ENCODE measurements around the gene CPEB2.

- TF ChIP-seq, protein P1, sequence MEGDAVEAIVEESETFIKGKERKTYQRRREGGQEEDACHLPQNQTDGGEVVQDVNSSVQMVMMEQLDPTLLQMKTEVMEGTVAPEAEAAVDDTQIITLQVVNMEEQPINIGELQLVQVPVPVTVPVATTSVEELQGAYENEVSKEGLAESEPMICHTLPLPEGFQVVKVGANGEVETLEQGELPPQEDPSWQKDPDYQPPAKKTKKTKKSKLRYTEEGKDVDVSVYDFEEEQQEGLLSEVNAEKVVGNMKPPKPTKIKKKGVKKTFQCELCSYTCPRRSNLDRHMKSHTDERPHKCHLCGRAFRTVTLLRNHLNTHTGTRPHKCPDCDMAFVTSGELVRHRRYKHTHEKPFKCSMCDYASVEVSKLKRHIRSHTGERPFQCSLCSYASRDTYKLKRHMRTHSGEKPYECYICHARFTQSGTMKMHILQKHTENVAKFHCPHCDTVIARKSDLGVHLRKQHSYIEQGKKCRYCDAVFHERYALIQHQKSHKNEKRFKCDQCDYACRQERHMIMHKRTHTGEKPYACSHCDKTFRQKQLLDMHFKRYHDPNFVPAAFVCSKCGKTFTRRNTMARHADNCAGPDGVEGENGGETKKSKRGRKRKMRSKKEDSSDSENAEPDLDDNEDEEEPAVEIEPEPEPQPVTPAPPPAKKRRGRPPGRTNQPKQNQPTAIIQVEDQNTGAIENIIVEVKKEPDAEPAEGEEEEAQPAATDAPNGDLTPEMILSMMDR (IDR thresholded peaks at IDR 0.05) = no peak
- no peak for TF ChIP-seq POLR2A (IDR thresholded peaks at IDR 0.05)
Observed at GRCh38 chr4:15089979-15090378, 87.7 kb downstream of the CPEB2 start.
